Ammon's horn (tissue), 1 donor: ENCODE measurements around the gene IFITM2.
"Not testable (repeated sequence)": the region's sequence is repeated elsewhere in the genome, so short reads cannot be mapped to it uniquely, and the experiment has no call there.

ENCODE experiments used
- DNase-seq: peaks from one replicate; pipeline ENCODE4 v3.0.0-alpha.2; 2016; ENCODE audit warnings: low spot score

IFITM2 gene

GRCh38 chr11:308740-309665 lies 1.4 kb downstream of the IFITM2 start:
- not testable (repeated sequence) for DNase-seq

- not testable (repeated sequence) for DNase-seq
Observed at GRCh38 chr11:309979-310572, 2.5 kb downstream of the IFITM2 start.

GRCh38 chr11:311013-311748 lies 3.6 kb downstream of the IFITM2 start:
- DNase-seq: not testable (repeated sequence)

- no peak for DNase-seq
Observed at GRCh38 chr11:312092-312816, 4.6 kb downstream of the IFITM2 start.

GRCh38 chr11:313304-313786 lies 5.7 kb downstream of the IFITM2 start:
- DNase-seq: no peak

- DNase-seq: peak; percentile 37
Observed at GRCh38 chr11:313787-314553, 6.4 kb downstream of the IFITM2 start, which contains the start of gene IFITM1. Gene IFITM1 (plus strand): TSS chr11:314040. CDS start chr11:314171, 131 bp downstream.

DNA sequence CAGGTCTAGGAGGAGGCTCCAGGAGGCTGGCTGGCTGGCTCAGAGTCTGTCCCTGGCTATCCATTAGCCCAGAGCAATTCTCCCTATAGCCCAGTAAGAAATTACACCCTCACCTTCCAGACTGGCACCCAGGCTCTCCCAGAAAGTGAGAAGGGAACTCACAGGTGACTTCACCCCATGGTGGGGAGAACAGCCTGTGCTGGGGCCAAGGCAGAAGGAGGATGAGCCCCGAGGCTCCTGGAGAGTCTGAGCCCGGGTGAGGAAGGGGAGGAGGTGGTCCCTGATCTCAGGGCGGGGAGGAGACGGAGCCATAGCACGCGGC lies 6.9 kb downstream of the IFITM2 start:
- DNase-seq: not testable (repeated sequence)

- DNase-seq: no peak
Observed at GRCh38 chr11:315051-315481, 7.5 kb downstream of the IFITM2 start.

DNA sequence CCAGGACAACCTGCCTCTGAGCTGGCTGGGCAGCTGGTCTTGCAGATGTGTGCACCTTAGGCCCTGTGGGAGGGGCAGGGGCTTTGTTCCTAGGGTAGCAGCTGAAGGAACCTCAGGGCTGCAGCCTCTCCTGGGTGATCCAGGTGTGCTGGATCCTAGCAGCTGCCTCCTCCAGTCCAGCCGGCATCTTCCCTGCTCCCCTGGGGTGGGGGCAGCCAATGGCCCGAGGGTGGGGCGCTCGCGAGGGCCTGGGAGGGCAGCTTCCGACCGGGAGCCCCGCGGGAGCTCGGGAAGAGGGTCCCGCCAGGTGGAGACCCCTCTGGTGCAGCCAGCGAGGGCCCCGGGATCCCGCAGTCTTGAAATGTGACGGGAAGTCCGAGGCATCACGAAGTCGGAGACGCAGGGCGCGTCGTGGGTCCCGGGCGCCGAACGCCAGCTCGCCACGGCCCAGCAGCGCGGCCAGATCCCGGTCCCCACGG lies 7.9 kb downstream of the IFITM2 start:
- no peak for DNase-seq

DNA sequence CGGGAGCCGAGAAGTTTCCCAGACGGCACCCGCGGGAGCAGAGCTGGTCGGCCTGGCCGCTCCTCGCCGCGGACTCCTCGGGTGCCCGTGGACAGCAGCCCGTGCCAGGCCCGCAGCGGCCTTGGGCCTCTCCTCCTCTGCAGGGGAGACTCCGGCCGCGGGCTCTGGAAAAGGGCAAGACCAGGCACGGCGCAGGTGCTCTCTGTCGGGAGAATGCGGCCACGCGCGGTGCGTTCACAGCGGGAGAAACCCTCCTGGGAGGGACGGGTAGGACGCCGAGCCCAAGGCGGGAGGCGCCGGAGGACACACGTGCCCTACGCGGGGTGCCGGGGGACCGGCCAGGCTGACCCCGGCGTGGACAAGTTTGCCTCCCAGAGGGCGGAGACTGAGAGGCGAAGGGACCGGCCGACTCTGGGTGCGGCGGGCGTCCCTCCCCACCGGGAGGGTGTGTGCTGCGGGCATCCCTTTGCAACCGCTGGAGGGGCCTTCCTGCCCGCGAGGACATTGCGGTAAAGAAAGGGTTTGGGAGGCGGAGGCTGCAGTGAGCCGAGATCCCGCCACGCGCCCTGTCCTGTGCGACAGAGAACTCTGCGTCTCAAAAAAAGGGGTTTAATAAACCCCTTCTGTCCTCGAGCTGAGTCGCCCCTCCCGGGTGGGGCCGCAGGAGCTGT lies 8.6 kb downstream of the IFITM2 start:
- no peak for DNase-seq

DNA sequence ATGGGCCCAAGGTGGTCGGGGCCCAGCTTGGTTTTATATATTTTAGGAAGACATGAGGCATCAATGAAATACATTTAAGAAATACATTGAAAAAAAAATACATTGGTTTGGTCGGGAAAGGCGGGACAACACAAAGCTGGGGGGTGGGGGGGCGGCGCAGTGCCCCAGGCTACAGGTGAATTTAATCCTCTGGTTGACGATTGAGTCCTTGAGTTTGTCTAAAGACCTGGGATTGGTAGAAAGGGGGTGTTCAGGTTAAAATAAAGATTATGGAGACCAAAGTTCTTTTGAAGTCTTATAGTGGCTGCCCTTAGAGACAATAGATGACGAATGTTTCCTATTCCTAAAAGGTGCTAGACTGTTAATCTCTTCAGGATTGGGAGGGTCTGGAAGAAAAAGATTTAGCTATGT lies 9.3 kb downstream of the IFITM2 start:
- no peak for DNase-seq

DNA sequence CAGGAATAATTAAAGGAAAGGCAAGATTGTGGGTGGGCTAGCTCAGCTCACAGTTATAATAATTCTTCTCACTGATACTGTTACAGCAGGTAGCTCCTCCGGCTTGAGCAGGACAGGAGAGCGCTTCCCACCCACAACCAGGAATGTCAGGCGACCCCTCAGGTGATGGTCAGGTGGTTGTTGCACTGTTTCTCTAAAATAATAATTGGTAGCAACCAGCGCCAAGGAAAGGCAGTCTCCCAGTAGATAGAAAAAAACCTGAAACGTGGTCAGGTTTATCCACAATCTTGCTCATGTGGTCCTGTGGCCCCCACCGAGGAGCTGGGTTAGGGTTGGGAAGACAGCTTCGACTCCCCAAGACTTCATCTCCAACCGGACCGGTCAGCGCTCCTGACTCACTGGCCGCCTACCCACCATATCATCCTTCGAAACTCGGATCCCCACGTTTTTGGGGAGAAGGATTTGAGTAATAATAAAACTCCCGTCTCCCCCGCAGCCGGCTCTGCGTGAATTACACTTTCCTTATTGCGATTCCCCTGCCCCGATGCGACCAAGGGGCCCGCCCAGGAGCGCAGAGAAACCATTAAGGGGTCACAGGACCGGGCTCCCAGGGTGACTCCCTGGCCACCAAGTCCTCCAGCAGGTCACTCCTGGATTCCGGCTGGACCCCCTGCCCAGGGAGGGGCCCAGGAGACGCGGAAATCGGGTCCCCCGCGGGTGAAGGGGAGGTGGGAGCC lies 10.2 kb downstream of the IFITM2 start:
- DNase-seq: not testable (repeated sequence)

GRCh38 chr11:318405-319120 lies 10.9 kb downstream of the IFITM2 start:
- DNase-seq: not testable (repeated sequence)

- not testable (repeated sequence) for DNase-seq
Observed at GRCh38 chr11:319121-319887, 11.7 kb downstream of the IFITM2 start.

GRCh38 chr11:319888-320273 lies 12.3 kb downstream of the IFITM2 start:
- DNase-seq: not testable (repeated sequence)

GRCh38 chr11:324156-324555 lies 16.5 kb downstream of the IFITM2 start:
- DNase-seq: no peak

DNA sequence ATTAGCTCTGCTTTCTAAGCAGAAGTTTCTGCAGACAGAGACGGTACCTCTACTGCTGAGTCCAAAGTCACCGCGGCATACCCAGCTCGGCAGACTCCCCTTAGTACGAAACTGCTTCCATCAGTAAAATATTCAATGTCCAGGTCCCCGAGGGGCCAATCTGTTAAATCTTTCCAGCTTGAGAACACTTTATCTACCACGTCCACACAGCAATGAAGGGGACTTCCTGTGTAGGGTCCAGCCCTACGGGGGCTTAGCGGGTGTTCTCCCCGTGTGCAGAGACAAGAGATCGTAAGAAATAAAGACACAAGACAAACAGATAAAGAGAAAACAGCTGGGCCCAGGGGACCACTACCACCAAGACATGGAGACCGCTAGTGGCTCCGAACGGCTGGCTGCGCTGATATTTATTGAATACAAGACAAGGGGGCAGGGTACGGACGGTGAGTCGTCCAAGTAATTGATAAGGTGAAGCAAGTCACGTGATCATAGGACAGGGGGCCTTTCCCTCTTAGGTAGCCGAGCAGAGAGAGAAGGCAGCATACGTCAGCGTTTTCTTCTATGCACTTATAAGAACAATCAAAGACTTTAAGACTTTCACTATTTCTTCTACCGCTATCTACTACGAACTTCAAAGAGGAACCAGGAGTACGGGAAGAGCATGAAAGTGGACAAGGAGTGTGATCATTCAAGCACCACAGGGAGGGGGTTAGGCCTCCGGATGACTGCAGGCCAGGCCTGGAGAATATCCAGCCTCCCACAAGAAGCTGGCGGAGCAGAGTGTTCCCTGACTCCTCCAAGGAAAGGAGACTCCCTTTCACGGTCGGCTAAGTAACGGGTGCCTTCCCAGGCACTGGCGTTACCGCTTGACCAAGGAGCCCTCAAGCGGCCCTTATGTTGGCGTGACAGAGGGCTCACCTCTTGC lies 17.2 kb downstream of the IFITM2 start:
- not testable (repeated sequence) for DNase-seq
